NB4 (cell line): ENCODE results near the gene MED15.

Experiments
- CTCF ChIP-seq: IDR thresholded peaks from one replicate; pipeline ENCODE4 v1.5.1; 2012; ENCODE audit warnings: low read depth, low read length
- POLR2A ChIP-seq: IDR thresholded peaks from 2 replicates; pipeline ENCODE4 v1.6.1; 2011; ENCODE audit warnings: mild to moderate bottlenecking; ENCODE audit not compliant: insufficient read length; ENCODE audit errors: extremely low read depth

- TF ChIP-seq CTCF (no peak), POLR2A (no peak)
These were observed 38.5 kb downstream of the MED15 start for GRCh38 chr22:20545681-20546521.
